Measurements from ENCODE around the gene KRT17.

The KRT17 gene

DNA sequence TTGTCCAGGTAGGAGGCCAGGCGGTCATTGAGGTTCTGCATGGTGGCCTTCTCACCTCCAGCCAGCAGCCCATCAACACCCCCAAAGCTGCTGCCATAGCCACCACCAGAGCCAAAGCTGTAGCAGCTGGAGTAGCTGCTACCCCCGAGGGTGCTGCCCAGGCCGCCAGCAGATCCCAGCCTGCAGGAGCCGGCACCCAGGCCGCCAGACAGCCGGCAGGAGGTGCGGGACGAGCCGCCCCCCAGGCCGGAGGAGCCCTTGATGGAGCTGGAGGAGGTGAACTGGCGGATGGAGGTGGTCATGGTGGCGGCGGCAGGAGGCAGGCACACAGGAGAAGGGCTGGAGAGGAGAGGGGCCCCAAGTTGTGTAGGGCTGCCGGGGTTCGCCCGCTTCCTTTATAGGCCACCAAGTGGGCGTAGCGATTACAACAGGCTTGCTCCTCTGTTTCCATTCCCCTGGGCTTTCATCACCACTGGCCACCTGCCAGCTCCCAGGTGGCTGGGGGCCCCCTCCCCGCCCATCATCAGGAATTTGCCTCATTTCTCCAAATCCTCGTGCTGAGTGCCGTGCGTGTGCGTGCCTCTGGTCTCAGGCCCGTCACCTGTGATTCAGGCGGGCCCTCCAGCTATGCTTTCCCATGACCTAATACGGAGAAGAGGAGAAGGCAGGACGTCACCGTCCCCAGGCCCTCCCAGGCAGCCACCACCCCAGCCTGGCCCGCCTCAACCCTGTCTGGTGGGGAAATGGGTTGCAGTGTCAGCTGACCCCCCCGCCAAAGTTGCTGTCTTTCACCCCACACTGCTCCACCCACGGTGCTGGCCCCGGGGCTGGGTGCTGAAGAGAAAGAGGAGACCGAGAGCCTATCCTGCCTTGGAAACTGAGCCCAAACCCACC, at the start of gene KRT17:
KRT17 (minus strand) TSS at position 368 of the 894 bp plus-strand sequence; CDS start at position 302, 66 bp downstream.
- peak; percentile 50 for DNase-seq

DNA sequence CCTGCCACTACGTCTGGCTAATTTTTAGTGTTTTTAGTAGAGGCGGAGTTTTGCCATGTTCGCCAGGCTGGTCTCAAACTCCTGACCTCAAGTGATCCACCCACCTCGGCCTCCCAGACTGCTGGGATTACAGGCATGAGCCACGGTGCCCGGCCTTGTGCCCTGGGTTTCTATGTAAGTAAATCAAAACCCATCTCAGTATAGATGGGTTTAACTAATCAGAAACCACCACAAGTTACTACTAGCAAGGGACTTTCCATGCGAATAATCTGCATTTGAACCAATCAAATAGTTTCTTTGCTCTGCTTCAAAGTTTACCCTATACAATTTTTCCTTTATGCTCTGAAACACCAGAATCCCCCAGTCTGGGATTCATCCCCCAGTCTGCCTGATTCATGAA, 47.8 kb upstream of the KRT17 start:
- DNase-seq: no peak

DNA sequence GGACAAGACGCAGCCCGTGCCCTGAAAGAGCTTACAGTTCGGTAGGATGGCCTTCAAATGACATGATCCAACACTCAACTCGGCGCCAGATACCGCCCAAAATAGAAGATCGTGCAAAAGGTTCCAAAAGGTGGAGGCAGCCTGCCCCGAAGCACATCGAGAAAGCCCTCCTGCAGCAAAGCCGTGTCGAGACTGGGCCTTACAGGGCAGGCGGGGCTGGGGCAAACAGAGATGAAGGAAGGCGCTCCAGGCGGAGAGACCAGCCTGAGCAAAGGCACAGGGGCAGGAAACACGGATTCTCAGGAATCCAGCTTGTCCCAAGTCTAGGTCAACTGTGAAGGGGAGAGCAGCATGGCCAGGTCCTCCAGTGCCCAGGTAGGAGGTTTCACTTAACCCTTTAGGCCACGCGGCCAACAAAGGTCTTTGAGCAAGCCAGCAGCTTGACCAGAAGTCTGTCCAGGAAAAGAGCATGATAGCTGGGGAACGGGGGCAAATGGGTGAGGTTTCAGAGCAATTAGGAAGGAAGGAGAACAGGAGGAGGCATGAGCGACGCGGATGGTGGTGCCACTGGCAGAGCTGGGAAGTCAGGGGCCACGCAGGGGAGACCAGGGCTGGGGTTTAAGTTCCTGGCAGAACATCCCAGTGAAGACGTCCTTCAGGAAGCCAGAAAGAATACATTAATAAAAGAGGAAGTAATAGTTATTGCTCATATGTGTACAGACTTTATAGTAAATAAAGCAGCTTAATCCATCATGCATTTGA, 43.1 kb upstream of the KRT17 start:
- DNase-seq: no peak

DNA sequence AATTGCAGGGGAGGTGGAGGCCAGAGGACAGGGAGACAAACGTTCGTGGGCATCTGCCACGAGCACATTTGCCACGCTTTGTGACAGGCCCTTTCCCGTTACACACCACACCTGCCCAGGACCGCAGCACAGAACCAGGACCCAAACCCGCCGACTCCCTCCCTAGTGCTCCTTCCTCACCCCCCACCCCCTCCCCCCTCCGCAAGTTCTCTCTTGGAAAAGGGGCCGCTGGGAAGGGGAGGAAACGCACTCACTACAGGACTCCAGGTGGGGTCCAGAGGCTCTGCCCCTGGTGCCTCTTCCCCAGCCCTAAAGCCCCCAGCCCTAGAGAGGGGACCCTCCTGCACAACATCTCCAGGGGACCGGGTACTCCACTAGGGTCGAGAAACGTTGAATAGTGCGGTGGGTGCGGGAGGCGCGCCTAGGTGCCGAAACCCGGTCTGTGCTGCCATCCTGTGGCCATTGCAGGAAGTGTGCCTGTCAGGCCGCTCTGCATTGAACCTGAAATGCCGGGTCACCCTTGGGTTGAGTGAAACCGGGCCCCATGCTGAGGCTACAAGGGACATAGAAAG, 42.4 kb upstream of the KRT17 start:
- peak; percentile 74 for DNase-seq

DNA sequence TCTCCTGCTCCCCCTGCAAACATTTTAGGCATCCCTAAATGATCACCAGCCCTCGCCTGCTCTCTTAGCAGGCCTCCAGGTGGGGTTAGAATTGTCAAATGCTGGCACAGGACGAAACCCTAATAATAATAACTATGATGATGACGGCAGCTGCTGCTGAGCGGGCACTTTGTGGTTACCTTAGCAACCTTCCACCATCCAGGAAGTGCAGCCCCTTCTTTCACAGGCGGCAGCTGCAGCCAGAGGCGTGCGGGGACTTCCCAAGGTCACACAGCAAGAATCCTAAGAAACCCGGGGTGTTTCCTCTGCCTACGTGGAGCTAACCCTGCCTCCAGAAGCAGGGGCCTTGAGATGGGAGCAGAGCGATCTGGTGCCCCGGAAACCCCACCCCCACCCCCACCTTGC, 41.9 kb upstream of the KRT17 start:
- peak; percentile 87 for DNase-seq

DNA sequence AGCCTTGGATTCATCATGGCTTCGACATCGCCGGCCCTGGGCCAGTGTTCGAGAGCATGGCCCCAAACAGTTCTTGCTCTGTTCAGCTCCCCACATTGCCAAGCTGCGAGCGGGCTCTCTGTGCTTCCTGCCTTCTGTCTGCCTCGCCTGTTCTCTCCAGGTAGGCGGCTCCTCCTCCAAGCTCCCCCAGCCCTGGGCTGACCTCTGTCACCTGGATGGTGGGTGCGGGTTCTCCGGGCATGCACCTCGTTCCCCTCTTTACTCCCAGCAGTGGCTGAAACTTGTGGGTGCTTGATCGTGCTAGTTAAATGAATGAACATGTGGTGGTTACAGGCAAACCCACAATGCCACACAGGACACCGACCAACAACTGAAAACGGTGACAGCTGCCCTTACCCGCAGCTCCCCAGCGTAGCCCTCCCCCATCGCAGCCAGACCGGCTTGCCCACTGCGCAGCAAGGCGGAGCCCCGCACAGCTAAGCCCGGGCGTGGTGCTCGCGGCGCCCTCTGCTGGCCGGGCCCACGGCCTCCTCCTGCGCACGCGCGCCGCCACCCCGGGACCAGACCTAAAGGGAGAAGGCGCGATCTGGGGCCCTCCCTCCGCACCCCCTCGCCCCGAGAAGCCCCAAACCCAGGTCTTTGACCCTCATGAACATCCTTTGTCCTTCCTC, 41.3 kb upstream of the KRT17 start:
- peak; percentile 87 for DNase-seq

DNA sequence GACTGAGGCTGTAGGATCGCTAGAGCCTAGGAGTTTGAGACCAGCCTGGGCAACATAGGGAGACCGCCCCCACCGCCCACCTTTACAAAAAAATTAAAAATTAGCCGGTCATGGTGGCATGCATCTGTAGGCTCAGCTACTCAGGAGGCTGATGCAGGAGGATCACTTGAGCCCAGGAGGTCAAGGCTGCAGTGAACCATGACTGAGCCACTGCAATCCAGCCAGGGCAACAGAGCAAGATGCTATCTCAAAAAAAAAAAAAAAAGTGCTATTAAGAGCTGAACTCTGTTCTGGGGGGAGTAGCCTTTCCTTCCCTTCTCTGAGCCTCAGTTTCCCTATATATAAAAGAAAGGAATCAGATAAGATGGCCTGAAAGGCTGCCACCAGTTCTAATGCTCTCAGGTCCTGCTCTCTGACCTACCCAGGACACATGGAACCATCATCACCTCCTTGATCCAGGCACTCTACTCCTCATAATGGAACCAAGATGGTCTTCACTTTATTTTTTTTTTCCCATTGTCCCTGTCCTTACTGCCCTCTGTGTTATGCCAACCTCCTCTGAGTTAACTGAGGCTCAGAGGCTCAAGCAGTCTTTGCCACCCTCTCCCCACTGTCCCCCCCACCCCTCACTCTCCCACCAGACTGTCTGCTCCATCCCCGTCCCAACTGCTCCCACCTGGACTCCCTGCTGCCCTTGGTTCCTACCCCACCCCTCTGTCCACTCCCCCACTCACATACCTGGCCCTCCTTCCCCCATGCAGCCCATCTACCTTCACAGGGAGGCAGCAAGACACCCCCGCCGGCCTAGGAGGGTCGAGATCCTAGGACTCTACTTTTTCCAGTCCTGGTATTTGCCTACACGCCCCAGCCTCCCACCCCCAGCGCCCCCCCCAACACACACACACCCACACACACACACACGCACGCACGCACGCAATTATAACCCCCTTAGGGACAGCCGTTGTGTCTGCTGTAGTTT, 40.5 kb upstream of the KRT17 start:
- DNase-seq: no peak

DNA sequence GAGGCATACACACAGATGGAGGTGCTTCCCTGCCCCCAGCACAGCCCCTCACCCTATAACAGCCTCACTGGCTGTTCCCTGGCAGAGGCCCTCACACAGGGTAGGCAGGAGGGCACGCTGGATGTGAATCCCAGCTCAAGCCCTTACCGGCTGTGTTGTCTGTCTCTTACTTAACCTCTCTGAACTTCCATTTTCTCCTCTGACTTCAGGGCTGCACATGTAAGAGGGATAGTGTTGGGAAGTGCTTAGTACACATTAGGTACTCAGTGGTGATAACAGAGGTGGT, 39.7 kb upstream of the KRT17 start:
- no peak for DNase-seq

DNA sequence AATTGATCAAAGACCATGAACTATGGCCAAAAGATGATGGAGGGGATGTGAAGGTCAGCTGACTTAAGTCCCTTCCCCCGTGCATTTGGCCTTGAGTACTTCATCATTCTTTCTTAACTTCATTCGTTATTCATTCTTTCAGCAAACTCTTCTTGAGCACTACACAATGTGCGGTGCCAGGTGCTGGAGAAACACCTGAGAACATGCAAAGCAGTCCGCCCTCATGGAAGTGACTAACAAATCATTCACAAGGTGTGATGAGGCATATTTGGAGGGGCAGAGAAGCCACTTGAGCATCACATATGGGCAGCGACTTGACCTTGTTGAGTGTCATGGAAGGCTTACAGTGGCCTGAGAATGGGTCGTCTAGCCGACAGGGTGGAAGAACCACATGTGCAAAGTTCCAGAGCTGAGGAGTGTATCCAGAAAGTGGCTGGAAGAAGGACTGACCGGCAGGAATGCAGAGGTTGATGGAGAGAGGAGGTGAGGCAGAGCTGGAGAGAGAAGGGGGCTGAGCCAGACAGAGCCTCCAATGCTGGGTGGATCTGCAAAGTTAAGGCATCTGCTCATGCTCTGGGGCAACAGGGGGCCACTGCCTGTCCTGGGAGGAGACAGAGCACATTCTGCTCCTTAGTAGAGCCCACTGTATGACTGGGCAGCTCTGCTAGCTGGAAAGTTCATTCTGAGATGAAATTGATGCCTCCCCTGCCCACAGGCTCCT, 39.2 kb upstream of the KRT17 start:
- no peak for DNase-seq

DNA sequence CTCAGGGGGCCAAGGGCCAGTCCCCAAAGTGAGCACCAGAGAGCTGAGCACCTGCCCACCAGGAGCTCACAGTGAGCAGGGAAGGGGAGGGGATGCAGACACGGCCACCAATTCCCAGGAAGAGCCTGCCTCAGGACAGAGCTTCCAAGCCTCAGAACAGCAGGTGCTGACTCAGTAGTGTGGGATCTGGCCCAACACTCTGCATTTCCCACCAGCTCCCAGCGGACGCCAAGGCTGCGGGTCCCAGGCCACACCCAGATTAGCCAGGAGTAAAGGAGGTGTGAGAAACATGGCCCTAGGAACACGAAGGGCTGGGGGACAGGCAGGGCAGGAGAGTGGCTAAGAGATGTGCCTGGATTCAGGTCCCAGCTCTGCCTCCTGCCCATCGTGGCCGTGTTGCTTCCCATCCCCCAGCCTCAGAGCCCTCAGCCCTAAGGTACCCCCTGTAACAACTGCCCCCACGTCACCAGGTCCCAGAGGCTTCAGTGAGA, 35.9 kb upstream of the KRT17 start:
- DNase-seq: no peak

DNA sequence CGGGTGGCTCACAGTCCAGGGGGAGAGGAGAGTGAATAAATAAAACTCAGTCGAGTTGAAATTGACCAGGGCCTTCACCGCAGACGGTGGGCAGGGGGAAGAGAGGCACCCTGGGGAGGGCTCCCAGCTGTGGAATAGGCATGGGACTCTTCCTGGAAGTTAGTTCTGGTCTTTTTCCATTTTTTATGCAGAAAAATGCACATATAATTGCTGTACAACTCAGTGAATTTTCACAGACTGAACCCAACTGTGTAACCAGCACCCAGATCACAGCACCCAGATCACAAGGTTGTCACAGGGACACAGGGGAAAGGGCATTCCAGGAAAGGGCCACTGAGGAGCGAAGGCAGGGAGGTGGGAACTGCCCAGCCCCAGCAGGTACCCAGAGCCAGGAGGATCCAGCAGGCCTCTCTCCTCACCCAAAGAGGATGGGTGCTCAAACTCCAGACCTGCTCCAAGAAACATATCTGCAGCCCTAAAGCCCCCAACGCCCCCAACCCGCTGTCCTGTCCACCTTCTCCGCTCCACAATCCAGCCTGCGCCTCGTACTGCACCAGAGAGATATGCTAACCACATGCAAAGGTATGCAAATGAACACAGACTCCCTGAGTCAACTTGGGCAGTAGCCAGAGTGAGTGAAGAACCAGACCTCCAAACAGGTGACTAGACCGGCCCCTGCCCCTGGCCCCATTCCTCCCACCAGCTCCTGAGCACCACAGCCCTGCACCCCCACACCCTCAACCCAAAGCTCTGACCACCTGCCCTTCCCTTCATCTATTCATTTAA, 35.2 kb upstream of the KRT17 start:
- DNase-seq: no peak

DNA sequence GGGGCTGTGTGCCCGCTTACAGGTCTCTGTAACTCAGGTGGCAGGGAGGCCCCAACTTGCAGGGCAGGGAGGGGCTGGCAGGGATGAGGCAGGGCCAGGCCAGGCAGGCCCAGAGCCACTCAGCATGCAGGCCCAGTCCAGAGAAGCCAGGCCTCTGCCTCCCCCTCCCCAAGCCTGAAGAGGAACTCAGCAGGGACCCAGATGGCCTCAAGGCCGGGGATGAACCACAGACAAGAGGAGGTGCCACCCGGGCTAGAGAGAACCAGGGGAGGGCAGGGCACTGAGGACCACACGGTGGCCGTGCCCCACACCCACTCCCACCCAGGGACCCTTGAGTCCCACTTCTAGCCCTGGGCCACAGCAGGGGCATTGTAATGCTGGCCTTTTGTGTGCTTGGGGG, 34.5 kb upstream of the KRT17 start:
- no peak for DNase-seq

DNA sequence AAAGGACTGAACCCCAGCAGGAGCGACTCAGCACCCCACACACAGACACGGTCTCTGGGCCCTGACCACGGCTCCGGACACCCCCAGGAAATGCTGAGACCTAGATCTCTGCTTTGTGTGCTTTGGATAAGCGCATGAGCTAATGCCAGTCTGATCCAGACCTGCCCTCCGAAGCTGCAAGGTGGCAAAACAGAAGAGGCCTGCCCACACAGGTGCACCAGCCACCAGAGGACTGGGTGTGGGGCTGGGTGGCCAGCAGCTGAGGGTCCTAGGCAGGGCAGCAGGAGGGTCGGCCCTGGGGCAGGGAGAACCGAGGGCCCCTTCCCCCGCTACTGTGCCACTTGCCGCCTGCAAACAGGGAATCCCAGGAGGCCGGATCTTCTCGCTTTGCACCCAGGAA, 33.6 kb upstream of the KRT17 start:
- DNase-seq: no peak

DNA sequence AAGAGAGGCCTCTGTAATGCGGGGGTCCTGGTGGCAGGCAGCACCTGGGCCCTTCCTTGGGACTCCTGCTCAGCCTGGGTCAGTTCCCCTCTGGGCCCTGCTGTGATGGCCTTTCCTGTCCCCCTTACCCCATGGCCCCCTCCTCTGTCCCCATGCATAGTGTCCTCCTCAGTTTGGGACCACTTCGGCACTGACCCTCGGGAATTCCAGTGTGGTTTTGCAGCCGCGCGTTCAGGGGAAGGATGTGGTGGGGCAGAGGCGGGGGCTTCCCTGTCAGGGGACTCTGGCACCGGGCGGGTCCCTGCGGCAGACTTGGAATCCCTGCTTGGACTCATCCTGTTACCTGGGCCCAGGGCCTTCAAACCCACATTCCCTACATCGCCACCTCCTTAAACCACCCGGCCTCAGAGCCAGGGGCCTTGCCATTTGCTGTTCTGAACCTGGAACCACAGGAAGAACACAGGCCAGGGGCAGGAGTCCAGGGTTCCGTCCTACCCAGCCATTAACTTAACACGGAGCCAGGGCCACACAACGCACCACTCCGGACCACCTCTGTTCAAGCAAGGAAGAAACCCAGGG, 32.9 kb upstream of the KRT17 start:
- no peak for DNase-seq

DNA sequence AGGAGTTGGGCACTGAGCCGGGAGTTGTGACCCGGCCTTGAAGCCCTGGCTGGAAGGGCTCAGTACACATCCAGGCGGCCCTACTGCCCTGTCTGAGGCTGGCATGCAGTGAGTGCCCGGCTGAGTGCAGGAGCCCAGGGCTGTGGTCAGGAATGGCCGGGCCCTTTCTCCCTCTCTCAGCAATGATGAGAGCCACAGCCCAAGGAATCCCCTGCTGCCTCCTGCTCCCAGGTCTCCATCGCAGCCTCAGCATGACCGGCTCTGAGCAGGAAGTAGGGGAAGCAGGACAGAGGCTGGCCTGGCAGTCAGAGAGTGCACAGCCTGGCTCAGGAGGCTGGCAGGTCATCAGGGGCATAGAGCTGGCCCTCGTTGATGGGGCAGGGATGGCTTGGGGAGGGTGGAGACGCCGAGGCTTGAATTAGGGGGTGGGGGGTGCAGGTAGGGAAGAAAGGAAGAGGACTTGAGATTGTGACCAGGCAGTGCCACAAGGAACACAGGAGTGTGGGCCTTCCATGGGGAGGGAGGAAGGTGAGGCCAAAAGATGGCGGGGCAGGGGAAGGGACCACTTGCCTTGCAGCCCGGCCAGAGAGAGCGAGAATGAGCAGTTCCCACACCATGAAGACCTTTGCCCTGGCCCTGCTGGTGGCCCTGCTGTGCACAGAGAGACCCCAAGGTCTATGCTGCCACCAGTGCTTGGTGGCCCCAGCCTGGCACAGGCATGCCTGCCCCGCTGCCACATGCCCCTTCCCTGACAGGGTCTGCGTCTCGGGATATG, 32.1 kb upstream of the KRT17 start:
- no peak for DNase-seq

DNA sequence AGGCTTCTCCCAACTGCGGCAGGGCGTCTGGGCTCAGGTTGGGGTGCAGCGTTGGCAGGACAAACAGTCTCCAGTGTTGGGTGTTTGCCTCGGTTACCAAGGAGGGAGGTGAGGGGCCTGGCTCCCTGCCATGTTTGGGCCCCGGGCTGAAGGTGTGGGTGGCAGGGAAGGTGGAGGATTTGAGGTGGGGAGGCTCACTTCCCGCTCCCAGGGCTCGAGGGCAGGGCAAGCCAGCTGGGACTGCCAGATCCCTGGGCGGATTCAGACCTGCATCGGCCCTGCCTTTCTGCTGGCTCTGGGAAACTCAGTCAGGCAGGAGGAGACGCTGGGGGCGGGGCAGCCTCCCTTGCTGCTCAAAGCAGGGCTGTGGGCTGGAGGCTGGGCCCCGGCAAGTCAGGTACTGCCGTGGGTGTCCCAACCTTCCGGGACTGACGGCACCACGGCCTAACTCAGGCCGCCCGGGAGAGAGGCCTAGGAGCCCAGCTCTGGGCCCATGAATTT, 31.3 kb upstream of the KRT17 start:
- DNase-seq: peak; percentile 93

DNA sequence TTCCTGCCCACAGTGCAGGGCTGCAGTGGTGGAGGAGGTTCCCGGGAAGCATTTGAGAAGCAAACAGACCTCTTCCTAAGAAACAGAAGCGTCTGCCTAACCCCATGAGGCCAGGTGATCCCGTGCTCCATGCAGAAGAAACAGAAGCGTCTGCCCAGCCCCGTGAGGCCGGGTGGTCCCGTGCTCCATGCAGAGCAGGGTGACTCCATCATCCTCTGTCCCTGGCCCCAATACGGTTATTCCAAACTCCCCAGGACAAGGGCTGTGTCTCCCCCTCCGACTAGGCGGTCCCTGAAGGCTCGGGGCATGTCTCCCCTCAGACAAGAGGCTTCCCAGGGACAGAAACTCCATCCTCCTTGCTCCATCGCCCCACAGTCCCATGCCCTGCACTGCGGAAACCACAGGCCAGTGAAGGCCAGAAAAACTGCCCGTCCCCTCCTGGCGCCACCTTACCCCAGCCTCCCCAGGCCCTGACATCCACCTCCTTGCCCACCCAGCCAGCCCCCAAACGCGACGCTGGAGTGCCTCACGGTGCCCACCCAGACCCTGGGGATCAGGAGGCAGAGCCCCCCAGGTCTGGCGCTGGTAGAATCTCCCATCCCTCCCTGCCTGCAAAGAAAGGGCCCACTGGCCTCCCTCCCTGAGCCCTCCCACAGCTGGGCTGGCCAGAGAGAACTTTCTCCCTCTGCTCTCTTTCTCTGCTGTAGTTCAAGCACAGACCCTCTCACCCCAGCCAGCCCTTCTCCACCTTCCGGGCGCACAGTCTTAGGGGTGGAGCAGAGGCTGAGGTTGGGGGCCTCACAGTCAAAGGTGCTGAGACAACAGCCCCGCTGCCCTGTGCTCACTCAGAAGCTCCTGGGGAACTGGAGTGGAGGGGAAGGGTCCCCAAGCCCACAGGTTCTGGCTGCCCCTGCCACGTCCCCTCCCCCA, 30.6 kb upstream of the KRT17 start:
- peak; percentile 34 for DNase-seq

All from NCI-H2171 treated with DMSO at 0.1 percent for 48 hours (cell line).